ENCODE results near the gene PTGES2. TPM values are rescaled to one million over a fixed set of nuclear protein-coding genes. Genes with fewer than 3 reads are reported as not detected.

PTGES2 gene
- total and polyA plus RNA-seq, 2 of the 13 experiments (the other 11 are each of a cell fraction or from before 2014, with no cell fraction given) = 63.7 to 79.8 TPM

DNA sequence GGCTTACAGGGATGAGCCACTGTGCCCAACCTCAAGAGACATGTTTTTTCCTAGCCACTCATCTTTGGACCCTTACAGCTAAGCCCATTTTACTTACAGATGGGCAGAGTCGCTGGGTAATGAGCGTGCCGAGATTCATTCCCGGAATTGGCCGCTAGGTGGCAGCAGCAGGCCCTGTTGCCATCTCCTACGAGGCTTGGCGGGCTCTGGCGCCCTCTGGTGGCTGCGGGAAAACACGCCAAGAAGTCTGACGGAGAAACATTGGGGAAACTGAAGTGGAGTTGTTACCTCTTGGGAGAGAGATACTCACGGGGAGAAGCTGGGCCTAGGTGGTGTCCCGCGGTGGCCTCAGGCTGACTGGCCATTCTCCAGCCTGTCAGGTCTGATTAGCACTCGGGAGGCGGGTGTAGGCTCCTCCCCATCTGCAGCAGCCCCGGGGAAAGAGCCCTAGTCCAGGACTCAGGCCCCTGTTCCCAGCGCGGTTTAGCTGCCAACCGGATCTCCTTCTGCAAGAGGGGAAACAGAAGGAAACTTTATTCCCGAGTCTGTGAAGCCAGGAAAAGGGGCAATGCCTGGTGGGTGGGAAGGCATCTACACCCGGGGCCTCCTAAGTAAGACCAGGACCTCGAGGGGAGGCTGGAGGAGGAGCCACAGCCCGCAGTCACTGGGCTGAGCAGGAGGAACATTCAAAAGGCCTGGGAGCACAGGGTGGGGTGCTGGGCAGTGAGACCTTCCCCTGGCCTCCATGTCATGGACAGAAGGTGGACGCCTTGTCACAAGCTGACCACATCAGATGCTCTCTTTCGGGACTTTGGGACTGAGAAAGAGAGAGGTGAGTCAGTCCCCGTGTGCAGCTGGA lies 9.7 kb downstream of the PTGES2 start (continued):
- TF ChIP-seq ZNF326 (CRISPR knock-in tag; IDR thresholded peaks at IDR 0.05; ENCODE audit: borderline replicate concordance) (no peak), IKZF1 (IDR thresholded peaks at IDR 0.05) (no peak), ZNF629 (CRISPR knock-in tag; conservative IDR thresholded peaks at IDR 0.05) (peak; percentile 98), ZNF674 (CRISPR knock-in tag; IDR thresholded peaks at IDR 0.05; ENCODE audit: low read depth) (no peak), ZFAT (CRISPR knock-in tag; conservative IDR thresholded peaks at IDR 0.05) (no peak), SRF (IDR thresholded peaks at IDR 0.05; ENCODE audit: low read depth, low read length) (0 out of 2 replicates have a peak, but pooled peaks have one; percentile 7), MTA1 (CRISPR knock-in tag; IDR thresholded peaks at IDR 0.05; ENCODE audit: borderline replicate concordance) (no peak), ZNF713 (CRISPR knock-in tag; IDR thresholded peaks at IDR 0.05) (no peak), ZNF335 (CRISPR knock-in tag; IDR thresholded peaks at IDR 0.05) (0 out of 2 replicates have a peak, but pooled peaks have one; percentile 19), HDAC1 (CRISPR knock-in tag; IDR thresholded peaks at IDR 0.05) (peak; percentile 67), ARHGAP35 (CRISPR knock-in tag; IDR thresholded peaks at IDR 0.05; ENCODE audit: borderline replicate concordance) (no peak), TBX2 (CRISPR knock-in tag; IDR thresholded peaks at IDR 0.05; ENCODE audit: borderline replicate concordance) (peak; percentile 51; the same call in 1 of the 2 replicates), ZNF432 (CRISPR knock-in tag; IDR thresholded peaks at IDR 0.05; ENCODE audit: borderline replicate concordance) (no peak), ZNF264 (CRISPR knock-in tag; IDR thresholded peaks at IDR 0.05) (no peak), ZNF547 (CRISPR knock-in tag; IDR thresholded peaks at IDR 0.05) (0 out of 2 replicates have a peak, but pooled peaks have one; percentile 47), ZNF34 (CRISPR knock-in tag; IDR thresholded peaks at IDR 0.05; ENCODE audit: borderline replicate concordance) (0 out of 2 replicates have a peak, but pooled peaks have one; percentile 48), GPN1 (CRISPR knock-in tag; IDR thresholded peaks at IDR 0.05; ENCODE audit: borderline replicate concordance) (no peak), KLF9 (CRISPR knock-in tag; IDR thresholded peaks at IDR 0.05; ENCODE audit: low read depth) (no peak), ZNF446 (CRISPR knock-in tag; IDR thresholded peaks at IDR 0.05) (no peak)
- TF ChIP-seq, protein P1, sequence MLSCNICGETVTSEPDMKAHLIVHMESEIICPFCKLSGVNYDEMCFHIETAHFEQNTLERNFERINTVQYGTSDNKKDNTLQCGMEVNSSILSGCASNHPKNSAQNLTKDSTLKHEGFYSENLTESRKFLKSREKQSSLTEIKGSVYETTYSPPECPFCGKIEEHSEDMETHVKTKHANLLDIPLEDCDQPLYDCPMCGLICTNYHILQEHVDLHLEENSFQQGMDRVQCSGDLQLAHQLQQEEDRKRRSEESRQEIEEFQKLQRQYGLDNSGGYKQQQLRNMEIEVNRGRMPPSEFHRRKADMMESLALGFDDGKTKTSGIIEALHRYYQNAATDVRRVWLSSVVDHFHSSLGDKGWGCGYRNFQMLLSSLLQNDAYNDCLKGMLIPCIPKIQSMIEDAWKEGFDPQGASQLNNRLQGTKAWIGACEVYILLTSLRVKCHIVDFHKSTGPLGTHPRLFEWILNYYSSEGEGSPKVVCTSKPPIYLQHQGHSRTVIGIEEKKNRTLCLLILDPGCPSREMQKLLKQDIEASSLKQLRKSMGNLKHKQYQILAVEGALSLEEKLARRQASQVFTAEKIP (CRISPR knock-in tag; IDR thresholded peaks at IDR 0.05; ENCODE audit: borderline replicate concordance) = no peak
- TF ChIP-seq, protein P2, sequence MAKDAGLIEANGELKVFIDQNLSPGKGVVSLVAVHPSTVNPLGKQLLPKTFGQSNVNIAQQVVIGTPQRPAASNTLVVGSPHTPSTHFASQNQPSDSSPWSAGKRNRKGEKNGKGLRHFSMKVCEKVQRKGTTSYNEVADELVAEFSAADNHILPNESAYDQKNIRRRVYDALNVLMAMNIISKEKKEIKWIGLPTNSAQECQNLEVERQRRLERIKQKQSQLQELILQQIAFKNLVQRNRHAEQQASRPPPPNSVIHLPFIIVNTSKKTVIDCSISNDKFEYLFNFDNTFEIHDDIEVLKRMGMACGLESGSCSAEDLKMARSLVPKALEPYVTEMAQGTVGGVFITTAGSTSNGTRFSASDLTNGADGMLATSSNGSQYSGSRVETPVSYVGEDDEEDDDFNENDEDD (CRISPR knock-in tag; IDR thresholded peaks at IDR 0.05; ENCODE audit: borderline replicate concordance) = peak; percentile 47; the same call in 1 of the 2 replicates
- TF ChIP-seq, protein P3, sequence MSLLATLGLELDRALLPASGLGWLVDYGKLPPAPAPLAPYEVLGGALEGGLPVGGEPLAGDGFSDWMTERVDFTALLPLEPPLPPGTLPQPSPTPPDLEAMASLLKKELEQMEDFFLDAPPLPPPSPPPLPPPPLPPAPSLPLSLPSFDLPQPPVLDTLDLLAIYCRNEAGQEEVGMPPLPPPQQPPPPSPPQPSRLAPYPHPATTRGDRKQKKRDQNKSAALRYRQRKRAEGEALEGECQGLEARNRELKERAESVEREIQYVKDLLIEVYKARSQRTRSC (CRISPR knock-in tag; IDR thresholded peaks at IDR 0.05; ENCODE audit: low read depth) = no peak
- TF ChIP-seq, protein P4, sequence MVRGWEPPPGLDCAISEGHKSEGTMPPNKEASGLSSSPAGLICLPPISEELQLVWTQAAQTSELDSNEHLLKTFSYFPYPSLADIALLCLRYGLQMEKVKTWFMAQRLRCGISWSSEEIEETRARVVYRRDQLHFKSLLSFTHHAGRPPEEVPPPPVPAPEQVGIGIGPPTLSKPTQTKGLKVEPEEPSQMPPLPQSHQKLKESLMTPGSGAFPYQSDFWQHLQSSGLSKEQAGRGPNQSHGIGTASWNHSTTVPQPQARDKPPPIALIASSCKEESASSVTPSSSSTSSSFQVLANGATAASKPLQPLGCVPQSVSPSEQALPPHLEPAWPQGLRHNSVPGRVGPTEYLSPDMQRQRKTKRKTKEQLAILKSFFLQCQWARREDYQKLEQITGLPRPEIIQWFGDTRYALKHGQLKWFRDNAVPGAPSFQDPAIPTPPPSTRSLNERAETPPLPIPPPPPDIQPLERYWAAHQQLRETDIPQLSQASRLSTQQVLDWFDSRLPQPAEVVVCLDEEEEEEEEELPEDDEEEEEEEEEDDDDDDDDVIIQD (CRISPR knock-in tag; IDR thresholded peaks at IDR 0.05; ENCODE audit: low read depth) = peak; percentile 44; the same call in 1 of the 2 replicates
